Panc1 (cell line): ENCODE measurements around the gene TEX26. TPM values are rescaled to one million over a fixed set of nuclear protein-coding genes. Genes with fewer than 3 reads are reported as not detected.

Experiments used
- ATAC-seq: fragments of 200-7000 bp; cut with Tn5 transposase; 2 replicates; pipeline ENCODE4 v1.9.1; 2020; ENCODE audit warnings: mild to moderate bottlenecking, moderate library complexity
- BruUV-seq: library from RNA; stranded (reverse); fragments of 400-500 nt; replicated peaks from 2 replicates; lab custom pipeline; 2021; lab: Mats Ljungman, UMichigan
- CTCF ChIA-PET: fragments of 300-600 bp; sonication (Branson Sonifier 250); formaldehyde crosslinking; loops from one replicate; lab custom pipeline; 2022; ENCODE audit warnings: antibody characterized with exemption; lab: Charles Lee
- POLR2A ChIA-PET: fragments of 300-600 bp; sonication (Branson Sonifier 250); formaldehyde crosslinking; loops from one replicate; lab custom pipeline; 2022; ENCODE audit warnings: antibody characterized with exemption; lab: Charles Lee
- DNase-seq: peaks from one replicate; pipeline ENCODE4 v3.0.0-alpha.2; 2010; ENCODE audit warnings: low read depth, low spot score
- H3K27ac ChIP-seq: 2 replicates; pipeline ENCODE4 v1.5.1; 2011; ENCODE audit warnings: mild to moderate bottlenecking, low read length, inconsistent platforms
- H3K27me3 ChIP-seq: fragments of 200-500 bp; sonication (Bioruptor generic); 2 replicates; pipeline ENCODE4 v1.6.0; 2014; ENCODE audit warnings: low read length, inconsistent platforms; ENCODE audit not compliant: control insufficient read depth, insufficient read depth
- H3K36me3 ChIP-seq: fragments of 200-500 bp; sonication (Bioruptor generic); 2 replicates; pipeline ENCODE4 v1.5.1; 2014; ENCODE audit warnings: inconsistent platforms, mild to moderate bottlenecking, low read length, moderate library complexity; ENCODE audit not compliant: control insufficient read depth, insufficient read depth
- H3K4me1 ChIP-seq: 2 replicates; pipeline ENCODE4 v1.5.1; 2011; ENCODE audit warnings: inconsistent platforms, mild to moderate bottlenecking, low read length, moderate library complexity; ENCODE audit not compliant: control insufficient read depth, insufficient read depth
- H3K4me3 ChIP-seq, 2 experiments: 2 replicates each; pipeline ENCODE4 v1.5.1; 2011 to 2012; ENCODE audit warnings: low read depth in 2 of 2, low read length in 2 of 2, mild to moderate bottlenecking in 2 of 2, inconsistent platforms in 1 of 2, moderate library complexity in 1 of 2
- H3K9me3 ChIP-seq: fragments of 200-500 bp; sonication (Bioruptor generic); 2 replicates; pipeline ENCODE4 v1.5.1; 2014; ENCODE audit warnings: low read depth, mild to moderate bottlenecking, inconsistent platforms, low read length, moderate library complexity; ENCODE audit not compliant: control insufficient read depth, insufficient read depth
- CTCF ChIP-seq: fragments of 450-650 bp; IDR thresholded peaks from 2 replicates; pipeline ENCODE4 v1.5.1; 2017; ENCODE audit warnings: mild to moderate bottlenecking
- POLR2AphosphoS5 ChIP-seq: IDR thresholded peaks from 2 replicates; pipeline ENCODE4 v1.6.1; 2012; ENCODE audit warnings: mild to moderate bottlenecking, low read depth, low read length, moderate library complexity
- SIN3A ChIP-seq: IDR thresholded peaks from 2 replicates; pipeline ENCODE4 v1.6.1; 2012; ENCODE audit warnings: low read depth, mild to moderate bottlenecking, low read length, moderate library complexity, borderline replicate concordance; ENCODE audit not compliant: insufficient read depth
- TCF7L2 ChIP-seq: IDR thresholded peaks from 2 replicates; pipeline ENCODE4 v1.6.1; 2011; ENCODE audit warnings: mild to moderate bottlenecking, low read depth, low read length, inconsistent platforms
- in situ Hi-C: cut with HindIII; loops from 2 replicates; pipeline ENCODE4 v1.10.0; 2016; ENCODE audit warnings: low sequenced_read_pairs, low pct_unique_long_range_greater_than_20kb
- intact Hi-C: fragments of 100-400 bp; cut with micrococcal nuclease; formaldehyde crosslinking; loops from one replicate; pipeline ENCODE4 v1.10.0; 2022; ENCODE audit not compliant: unreplicated experiment
- total RNA-seq: library from RNA; stranded (reverse); gene quantifications from one replicate; pipeline ENCODE4 v1.2.1, GENCODE V29; 2021; ENCODE audit not compliant: unreplicated experiment
- TF ChIP-seq, protein P1 (sequence below), 2 experiments: IDR thresholded peaks; 2 replicates each; pipeline ENCODE4 v1.6.1; 2011 to 2012; ENCODE audit warnings: low read depth in 2 of 2, control low read depth in 1 of 2, low read length in 1 of 2, mild to moderate bottlenecking in 1 of 2, moderate library complexity in 1 of 2; ENCODE audit not compliant: insufficient read depth in 1 of 2

Gene TEX26
- total RNA-seq, 1 experiment from 2014 or later = not detected

DNA sequence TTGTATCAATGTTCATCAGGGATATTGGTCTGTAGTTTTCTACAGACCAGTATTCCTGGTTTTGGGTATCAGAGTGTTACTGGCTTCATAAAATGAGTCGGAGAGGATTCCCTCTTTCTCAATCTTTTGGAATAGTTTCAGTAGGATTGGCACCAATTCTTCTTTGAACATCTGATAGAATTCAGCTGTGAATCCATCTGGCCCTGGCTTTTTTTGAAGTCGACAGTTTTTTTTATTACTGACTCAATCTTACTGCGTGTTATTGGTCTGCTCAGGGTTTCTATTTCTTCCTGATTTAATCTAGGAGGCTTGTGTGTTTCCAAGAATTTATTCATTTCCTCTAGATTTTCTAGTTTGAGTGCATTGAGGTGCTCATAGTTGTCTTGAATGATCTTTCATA, 11.4 kb downstream of the TEX26 start:
- no TSS peak for BruUV-seq
- ATAC-seq (no peak), DNase-seq (no peak)
- ChIA-PET CTCF (no interaction called here), POLR2A (interaction anchor here (0.7 kb wide), 1 partner anchor 8 kb away, joined by 3 read pairs; no protein-coding TSS in a partner anchor)
- H3K36me3 ChIP-seq = no peaks in the 10 kb centered on the region
- TF ChIP-seq TCF7L2 (no peak), SIN3A (no peak), CTCF (no peak), POLR2AphosphoS5 (no peak)
- TF ChIP-seq, protein P1, sequence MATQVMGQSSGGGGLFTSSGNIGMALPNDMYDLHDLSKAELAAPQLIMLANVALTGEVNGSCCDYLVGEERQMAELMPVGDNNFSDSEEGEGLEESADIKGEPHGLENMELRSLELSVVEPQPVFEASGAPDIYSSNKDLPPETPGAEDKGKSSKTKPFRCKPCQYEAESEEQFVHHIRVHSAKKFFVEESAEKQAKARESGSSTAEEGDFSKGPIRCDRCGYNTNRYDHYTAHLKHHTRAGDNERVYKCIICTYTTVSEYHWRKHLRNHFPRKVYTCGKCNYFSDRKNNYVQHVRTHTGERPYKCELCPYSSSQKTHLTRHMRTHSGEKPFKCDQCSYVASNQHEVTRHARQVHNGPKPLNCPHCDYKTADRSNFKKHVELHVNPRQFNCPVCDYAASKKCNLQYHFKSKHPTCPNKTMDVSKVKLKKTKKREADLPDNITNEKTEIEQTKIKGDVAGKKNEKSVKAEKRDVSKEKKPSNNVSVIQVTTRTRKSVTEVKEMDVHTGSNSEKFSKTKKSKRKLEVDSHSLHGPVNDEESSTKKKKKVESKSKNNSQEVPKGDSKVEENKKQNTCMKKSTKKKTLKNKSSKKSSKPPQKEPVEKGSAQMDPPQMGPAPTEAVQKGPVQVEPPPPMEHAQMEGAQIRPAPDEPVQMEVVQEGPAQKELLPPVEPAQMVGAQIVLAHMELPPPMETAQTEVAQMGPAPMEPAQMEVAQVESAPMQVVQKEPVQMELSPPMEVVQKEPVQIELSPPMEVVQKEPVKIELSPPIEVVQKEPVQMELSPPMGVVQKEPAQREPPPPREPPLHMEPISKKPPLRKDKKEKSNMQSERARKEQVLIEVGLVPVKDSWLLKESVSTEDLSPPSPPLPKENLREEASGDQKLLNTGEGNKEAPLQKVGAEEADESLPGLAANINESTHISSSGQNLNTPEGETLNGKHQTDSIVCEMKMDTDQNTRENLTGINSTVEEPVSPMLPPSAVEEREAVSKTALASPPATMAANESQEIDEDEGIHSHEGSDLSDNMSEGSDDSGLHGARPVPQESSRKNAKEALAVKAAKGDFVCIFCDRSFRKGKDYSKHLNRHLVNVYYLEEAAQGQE (IDR thresholded peaks at IDR 0.05; ENCODE audit: insufficient read depth in 1 of 2, low read depth in 2 of 2, low read length in 1 of 2) = no peak
- H3K4me1 ChIP-seq = no peaks in the 10 kb centered on the region
- no peak overlapping the region for H3K27ac ChIP-seq
- in situ Hi-C loops = no loop called here
- H3K27me3 ChIP-seq = no peaks in the 10 kb centered on the region
- no peak overlapping the region for H3K4me3 ChIP-seq
- intact Hi-C loops = no loop called here
- H3K9me3 ChIP-seq = no peaks in the 10 kb centered on the region

GRCh38 chr13:30957258-30957943, 24.9 kb downstream of the TEX26 start:
- ATAC-seq = no peak
- no peak overlapping the region for H3K4me3 ChIP-seq
- no peak for TF ChIP-seq SIN3A
- TF ChIP-seq, protein P1 (IDR thresholded peaks at IDR 0.05; ENCODE audit: insufficient read depth in 1 of 2, low read depth in 2 of 2, low read length in 1 of 2) = no peak
- no peak for TF ChIP-seq TCF7L2
- TF ChIP-seq CTCF = no peak
- no peak for TF ChIP-seq POLR2AphosphoS5
- intact Hi-C loops (no loop called here), in situ Hi-C loops (no loop called here)
- no peaks in the 10 kb centered on the region for H3K4me1 ChIP-seq
- no peak for DNase-seq
- ChIA-PET CTCF (no interaction called here), POLR2A (no interaction called here)
- H3K9me3 ChIP-seq = no peaks in the 10 kb centered on the region
- no peaks in the 10 kb centered on the region for H3K36me3 ChIP-seq
- no peak overlapping the region for H3K27ac ChIP-seq
- BruUV-seq = no TSS peak
- peaks cover 2% of the 10 kb centered on the region for H3K27me3 ChIP-seq
